Upper lobe of left lung (tissue), 4 donors: ENCODE data around the gene MIA.

Experiments
- CTCF ChIP-seq, 6 experiments: fragments of 450-650 bp in 4 of 6; fragments of 200-600 bp in 2 of 6; sonication (generic) in 2 of 6; IDR thresholded peaks; one replicate each; pipeline ENCODE4 v1.5.1; 2016 to 2019; ENCODE audit warnings: antibody characterized with exemption in 6 of 6
- EP300 ChIP-seq, 4 donors: sonication (generic); formaldehyde crosslinking; IDR thresholded peaks; one replicate each; pipeline ENCODE4 v1.5.1; 2017; ENCODE audit warnings: antibody characterized with exemption in 4 of 4, control low read depth in 2 of 4
- POLR2A ChIP-seq, 4 donors: fragments of 450-650 bp; IDR thresholded peaks; one replicate each; pipeline ENCODE4 v1.5.1; 2016 to 2017; ENCODE audit warnings: antibody characterized with exemption in 4 of 4, mild to moderate bottlenecking in 2 of 4

DNA sequence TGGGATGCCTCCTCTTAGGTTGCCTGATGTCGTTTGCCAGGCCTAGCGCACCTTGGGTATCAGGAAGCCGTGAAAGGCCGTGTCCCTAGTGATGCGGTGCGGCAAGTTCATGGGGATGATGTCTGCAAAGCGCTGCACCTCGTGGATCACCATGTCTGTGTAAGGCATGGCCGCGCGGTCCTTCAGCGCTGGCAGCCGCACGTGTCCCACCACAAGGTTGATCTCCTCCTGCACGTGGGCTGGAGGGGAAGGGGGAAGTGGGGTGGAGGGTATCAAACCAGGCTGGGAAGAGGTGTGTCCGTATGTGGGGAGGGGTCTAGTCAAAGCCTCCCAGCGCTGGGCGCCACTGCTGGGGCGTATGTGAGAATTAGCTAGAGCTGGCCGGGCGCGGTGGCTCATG is 46.8 kb downstream of the MIA start:
- TF ChIP-seq CTCF (IDR thresholded peaks at IDR 0.05): no peak
- no peak for TF ChIP-seq POLR2A (IDR thresholded peaks at IDR 0.05)
- no peak for TF ChIP-seq EP300 (IDR thresholded peaks at IDR 0.05)
